SW 1271 (cell line): ENCODE measurements around the gene CTPS1.
A peak's percentile ranks its signal among the peaks of the same experiment; 100 is the strongest.

Experiments used
- DNase-seq, 2 experiments: peaks; one replicate each; lab custom pipeline; 2025; lab: John Stamatoyannopoulos, UW

CTPS1 gene

GRCh38 chr1:40969445-40969844, 10.1 kb upstream of the CTPS1 start:
- no peak for DNase-seq

- no peak for DNase-seq
These were observed 7.5 kb upstream of the CTPS1 start for GRCh38 chr1:40971966-40972365.

GRCh38 chr1:40973912-40974311, 5.6 kb upstream of the CTPS1 start:
- DNase-seq: no peak

- DNase-seq: no peak
These were observed 4.6 kb upstream of the CTPS1 start for GRCh38 chr1:40974945-40975344.

GRCh38 chr1:40976952-40977690, 2.4 kb upstream of the CTPS1 start:
- peak; percentile 24 to 61 for DNase-seq

- DNase-seq: no peak
These were observed 1.8 kb upstream of the CTPS1 start for GRCh38 chr1:40977716-40978115.

- DNase-seq: no peak
These were observed 633 bp upstream of the CTPS1 start for GRCh38 chr1:40978886-40979240.

- DNase-seq: no peak
These were observed 564 bp downstream of the CTPS1 start for GRCh38 chr1:40980068-40980452.

GRCh38 chr1:40980453-40981121, 1.1 kb downstream of the CTPS1 start:
- DNase-seq: peak in 1 of 2 experiments; percentile 14

GRCh38 chr1:40981691-40982448, 2.4 kb downstream of the CTPS1 start:
- DNase-seq: no peak

GRCh38 chr1:40982721-40983120, 3.2 kb downstream of the CTPS1 start:
- DNase-seq: no peak

- DNase-seq: no peak
These were observed 3.8 kb downstream of the CTPS1 start for GRCh38 chr1:40983286-40983685.

GRCh38 chr1:40984066-40984465, 4.6 kb downstream of the CTPS1 start:
- no peak for DNase-seq

- no peak for DNase-seq
These were observed 5.0 kb downstream of the CTPS1 start for GRCh38 chr1:40984531-40984930.

GRCh38 chr1:40985161-40985560, 5.7 kb downstream of the CTPS1 start:
- DNase-seq: no peak

- no peak for DNase-seq
These were observed 6.4 kb downstream of the CTPS1 start for GRCh38 chr1:40985875-40986274.

- DNase-seq: no peak
These were observed 6.9 kb downstream of the CTPS1 start for GRCh38 chr1:40986328-40986783.

GRCh38 chr1:40986956-40987355, 7.5 kb downstream of the CTPS1 start:
- no peak for DNase-seq

GRCh38 chr1:40987439-40988276, 8.2 kb downstream of the CTPS1 start:
- no peak for DNase-seq

GRCh38 chr1:40988280-40988679, 8.8 kb downstream of the CTPS1 start:
- DNase-seq: no peak

GRCh38 chr1:40989066-40989465, 9.6 kb downstream of the CTPS1 start:
- DNase-seq: no peak

GRCh38 chr1:40997096-40997495, 17.6 kb downstream of the CTPS1 start:
- DNase-seq: no peak
